ENCODE results near the gene WBP2NL.

GRCh38 chr22:41979423-41980250 is 19.0 kb upstream of the WBP2NL start:
- no peak for TF ChIP-seq CTCF (conservative IDR thresholded peaks at IDR 0.05; ENCODE audit: low read length)
- TF ChIP-seq EZH2phosphoT487 (IDR thresholded peaks at IDR 0.05; ENCODE audit: borderline replicate concordance, low read depth, low read length), result no peak
